GM12874 (cell line): ENCODE data around the gene PHRF1.

Experiments
- CTCF ChIP-seq: IDR thresholded peaks from 2 replicates; pipeline ENCODE4 v1.5.1; 2011; ENCODE audit warnings: low read depth, mild to moderate bottlenecking, control low read depth, low read length, moderate library complexity; ENCODE audit not compliant: insufficient read depth

Gene PHRF1

GRCh38 chr11:578276-579035 lies 2.2 kb downstream of the PHRF1 start:
- TF ChIP-seq CTCF, result no peak

GRCh38 chr11:579830-580601 lies 3.7 kb downstream of the PHRF1 start:
- TF ChIP-seq CTCF, result no peak

DNA sequence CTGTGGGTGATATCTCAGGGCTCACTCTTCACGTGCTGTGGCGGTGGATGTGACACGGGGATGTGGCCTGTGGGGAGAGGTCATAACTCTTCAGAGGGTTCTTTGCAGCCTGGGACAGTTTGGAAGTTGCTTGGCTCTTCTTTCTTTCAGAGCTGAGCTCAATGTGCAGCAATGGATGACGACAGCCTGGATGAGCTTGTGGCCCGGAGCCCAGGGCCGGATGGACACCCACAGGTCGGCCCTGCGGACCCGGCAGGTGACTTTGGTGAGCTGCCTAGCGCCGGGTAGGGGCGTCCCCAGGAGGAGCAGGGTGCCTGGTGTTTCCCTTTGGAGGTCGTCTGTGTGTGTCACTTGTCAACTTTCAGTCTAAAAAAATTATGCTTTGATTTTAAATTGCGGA lies 5.1 kb downstream of the PHRF1 start:
- TF ChIP-seq CTCF, result no peak

- TF ChIP-seq CTCF, result no peak
These were observed 5.5 kb downstream of the PHRF1 start for GRCh38 chr11:581752-582151.

DNA sequence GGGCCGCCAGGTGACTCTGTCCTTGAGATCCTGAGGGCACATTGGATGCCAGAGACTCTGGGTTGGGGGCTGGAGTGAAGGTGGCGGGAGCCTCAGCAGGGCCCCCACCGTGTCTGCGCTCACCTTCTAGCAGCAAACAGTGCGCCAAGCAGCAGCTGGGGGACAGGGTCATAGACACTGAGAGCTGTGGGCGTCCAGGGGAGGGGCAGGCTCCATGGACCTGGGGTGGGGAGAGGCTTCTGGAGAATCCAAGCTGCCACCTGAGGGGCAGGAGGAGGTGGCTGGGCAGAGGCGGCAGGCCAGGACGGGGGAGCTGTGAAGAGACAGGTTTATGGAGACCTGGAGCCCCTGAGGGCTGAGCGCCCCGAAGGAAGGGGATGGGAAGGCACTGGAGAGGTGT lies 8.0 kb downstream of the PHRF1 start:
- TF ChIP-seq CTCF, result no peak

DNA sequence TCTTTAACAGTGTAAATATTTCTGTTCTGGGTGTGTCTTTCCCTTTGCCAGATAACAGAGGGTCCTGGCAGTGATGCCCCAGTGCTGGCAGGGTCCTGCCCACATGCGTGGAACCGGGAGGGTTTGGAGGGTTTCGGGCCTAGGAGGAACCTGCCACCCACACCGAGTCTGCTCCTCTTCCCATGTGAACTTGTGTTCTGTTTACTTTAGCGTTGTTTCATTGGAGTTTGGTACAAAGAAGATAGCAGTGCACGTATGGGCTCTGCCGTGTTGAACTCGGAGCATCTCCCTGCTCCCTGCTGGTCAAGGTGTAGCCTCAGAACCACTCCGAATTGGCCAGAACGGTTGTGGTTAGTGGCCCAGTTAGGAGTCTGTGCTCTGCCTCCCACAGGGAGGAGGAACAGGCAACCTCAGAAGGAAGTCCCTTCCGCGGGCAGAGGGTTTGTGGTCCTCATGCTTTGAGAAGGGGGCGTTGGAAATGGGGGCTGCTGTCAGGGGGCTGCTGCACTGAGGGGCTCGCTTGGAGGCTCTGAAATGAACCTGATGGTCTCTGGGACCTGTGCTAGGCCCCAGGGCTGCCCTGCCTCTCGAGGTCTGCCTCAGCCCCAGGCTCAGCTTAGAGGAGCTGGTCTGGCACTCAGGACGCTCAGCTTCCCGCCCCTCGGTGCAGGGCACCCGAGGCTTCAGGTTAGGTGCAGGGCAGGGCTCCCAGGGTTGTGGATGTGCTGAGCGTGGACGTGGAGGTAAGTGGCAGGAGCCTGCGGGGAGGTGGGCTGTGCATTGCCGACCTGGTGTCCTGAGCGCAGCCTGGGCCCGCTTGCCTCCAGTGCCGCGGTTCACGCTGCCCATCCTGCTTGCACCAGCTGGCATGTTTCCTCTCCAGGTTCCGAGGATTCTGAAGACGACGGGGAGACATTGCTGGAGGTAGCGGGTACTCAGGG lies 10.4 kb downstream of the PHRF1 start:
- no peak for TF ChIP-seq CTCF

DNA sequence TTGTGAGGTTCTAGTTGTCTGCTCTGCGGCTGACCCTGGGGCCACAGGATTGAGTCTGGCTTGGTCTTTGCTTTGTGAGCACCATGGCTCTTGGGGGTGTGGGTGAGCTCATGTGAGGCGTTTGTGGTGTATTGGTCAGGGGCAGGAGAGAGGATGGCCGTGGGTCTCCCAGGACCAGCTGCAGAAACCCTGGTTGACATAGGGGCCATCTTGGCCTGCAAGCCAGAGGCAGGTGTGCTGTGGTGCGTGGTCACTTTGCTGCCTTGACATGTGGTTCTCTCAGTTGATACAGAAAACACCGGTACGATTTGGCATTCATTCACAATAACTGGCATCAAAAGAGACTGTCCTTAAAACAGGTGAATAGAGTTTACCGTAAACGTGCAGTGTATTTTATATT lies 11.3 kb downstream of the PHRF1 start:
- TF ChIP-seq CTCF, result no peak
